Effector CD8-positive, alpha-beta T cell (primary cell): ENCODE results near the gene MACROD1.

Experiments used
- DNase-seq: peaks from one replicate; lab custom pipeline; 2025; lab: John Stamatoyannopoulos, UW

MACROD1 gene

GRCh38 chr11:64131683-64132190, 34.2 kb downstream of the MACROD1 start:
- DNase-seq: no peak

GRCh38 chr11:64130618-64131017, 35.3 kb downstream of the MACROD1 start:
- no peak for DNase-seq

DNA sequence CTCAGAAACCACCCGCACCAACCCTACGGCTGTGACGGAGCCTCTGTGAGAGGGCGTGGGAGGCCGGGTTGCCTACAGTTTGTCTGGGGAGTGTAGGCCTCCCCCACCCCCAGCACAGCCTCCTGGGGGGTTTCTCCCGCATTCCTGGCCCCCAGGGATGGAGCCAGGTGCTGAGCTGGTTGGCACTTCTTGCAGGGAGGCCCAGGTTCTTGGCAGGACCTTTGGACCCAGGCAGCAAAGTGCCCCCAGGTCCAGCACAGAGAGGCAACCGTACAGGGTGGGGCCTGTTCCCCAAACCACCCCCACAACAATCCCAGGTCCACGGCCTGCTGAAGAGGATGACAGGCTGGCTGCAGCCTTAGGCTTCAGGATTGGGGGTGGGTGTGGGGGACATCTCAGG, 36.5 kb downstream of the MACROD1 start:
- DNase-seq: no peak

- no peak for DNase-seq
Observed at GRCh38 chr11:64128255-64129006, 37.5 kb downstream of the MACROD1 start.

DNA sequence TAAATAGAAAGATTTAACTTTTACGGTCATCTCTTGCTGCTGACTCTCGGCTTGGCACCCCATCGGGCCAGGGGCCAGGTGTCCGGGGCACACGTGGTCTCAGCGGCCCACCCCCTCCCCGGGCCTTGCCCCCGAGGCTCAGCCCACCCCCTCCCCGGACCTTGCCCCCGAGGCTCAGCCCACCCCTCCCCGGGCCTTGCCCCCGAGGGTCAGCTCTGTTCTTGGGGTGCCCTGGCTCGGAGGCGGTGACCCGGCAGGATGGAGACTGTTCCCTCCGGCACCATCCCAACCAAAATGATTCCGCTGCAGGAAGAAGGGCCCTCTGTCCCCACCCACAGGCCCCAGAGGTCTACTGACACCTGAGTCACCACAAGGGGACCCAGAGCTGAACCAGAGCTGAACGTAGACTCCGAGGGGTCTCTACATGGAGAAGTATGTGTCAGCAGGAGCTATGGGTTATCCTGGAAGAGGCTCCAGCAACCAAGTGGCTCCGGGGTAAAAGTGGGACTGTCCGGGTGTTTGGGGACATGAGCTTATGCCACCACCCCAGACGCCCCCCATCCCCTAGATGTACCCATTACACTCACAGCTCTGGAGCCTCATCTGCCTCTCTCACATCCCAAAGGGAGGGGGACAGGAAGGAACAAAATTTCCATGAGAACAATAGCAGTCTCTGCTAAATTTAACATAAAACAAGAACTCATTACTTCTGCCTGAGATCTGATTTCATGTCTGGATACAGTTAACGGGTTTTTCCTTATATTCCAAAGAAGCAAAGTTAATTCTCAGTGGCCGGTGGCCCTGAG, 38.4 kb downstream of the MACROD1 start:
- no peak for DNase-seq

DNA sequence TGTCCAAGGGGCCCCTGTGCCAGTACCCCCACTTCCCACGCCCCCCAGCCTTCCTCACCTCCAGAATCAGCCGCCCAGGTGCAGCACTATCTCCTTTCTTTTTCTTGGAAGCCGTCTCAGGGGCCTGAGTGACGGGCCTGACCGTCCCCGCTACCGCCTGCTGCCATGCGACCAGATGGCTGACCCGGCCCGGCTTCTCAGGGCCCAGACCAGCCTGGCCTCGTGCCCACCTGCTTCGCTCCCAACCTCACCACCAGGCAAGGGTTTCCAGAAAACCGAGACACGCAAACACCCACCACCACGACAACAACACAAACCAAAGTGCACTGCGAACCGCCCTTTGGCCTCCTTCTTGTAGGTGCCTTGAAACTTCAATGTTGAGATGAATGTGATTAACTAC, 39.1 kb downstream of the MACROD1 start:
- no peak for DNase-seq

- no peak for DNase-seq
Observed at GRCh38 chr11:64126371-64126770, 39.5 kb downstream of the MACROD1 start.

- no peak for DNase-seq
Observed at GRCh38 chr11:64125676-64126075, 40.2 kb downstream of the MACROD1 start.

- no peak for DNase-seq
Observed at GRCh38 chr11:64124147-64124546, 41.8 kb downstream of the MACROD1 start.

GRCh38 chr11:64123679-64124078, 42.2 kb downstream of the MACROD1 start:
- DNase-seq: no peak

DNA sequence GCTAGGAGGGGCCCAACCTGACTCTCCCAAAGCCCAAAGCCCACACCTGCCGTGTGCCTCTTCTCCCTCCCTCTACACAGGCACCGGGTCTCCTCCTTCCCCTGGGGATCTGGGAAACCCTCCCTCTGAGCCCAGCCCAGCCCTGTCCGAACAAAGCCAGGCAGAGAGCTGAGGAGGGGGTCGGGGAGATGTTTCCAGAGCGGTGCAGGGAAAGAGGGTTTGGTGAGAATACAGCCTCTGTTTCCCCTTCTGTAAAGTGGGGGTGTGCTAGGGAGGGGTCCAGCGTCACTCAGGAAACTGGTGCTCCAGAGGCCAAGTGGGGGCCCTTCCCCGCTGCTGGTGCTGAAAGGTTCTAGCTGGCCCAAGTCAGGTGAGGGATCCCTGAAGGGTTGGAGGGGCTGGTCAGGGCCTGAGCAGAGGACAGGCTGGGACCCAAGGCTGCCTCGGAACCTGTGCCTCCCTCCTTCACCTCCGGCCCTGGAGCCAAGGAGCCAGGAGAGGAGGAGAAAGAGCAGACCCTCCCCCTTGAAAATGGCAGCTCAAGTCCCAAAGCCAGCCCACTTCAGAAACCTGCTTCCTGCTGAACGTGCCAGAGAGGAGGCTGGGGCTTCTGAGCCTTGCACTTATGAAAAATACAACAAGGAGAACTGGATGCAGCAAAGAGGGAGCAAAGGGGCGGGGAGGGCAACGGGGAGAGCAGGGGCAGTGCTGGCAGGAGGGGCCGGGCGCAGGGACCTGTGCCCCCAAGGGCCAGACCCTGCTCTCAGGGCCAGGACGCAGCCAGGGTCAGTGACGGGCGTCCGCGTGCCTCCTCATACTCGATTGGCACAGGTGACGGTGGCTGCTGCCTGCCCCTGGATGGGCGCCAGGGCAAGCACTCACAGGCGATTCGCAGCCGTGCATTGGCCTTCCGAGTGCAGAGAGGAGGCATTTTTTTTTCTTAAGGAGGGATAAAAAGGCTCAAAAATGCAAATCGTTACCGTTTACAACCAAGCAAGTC, 43.2 kb downstream of the MACROD1 start:
- no peak for DNase-seq

- DNase-seq: no peak
Observed at GRCh38 chr11:64121663-64122410, 44.1 kb downstream of the MACROD1 start.

DNA sequence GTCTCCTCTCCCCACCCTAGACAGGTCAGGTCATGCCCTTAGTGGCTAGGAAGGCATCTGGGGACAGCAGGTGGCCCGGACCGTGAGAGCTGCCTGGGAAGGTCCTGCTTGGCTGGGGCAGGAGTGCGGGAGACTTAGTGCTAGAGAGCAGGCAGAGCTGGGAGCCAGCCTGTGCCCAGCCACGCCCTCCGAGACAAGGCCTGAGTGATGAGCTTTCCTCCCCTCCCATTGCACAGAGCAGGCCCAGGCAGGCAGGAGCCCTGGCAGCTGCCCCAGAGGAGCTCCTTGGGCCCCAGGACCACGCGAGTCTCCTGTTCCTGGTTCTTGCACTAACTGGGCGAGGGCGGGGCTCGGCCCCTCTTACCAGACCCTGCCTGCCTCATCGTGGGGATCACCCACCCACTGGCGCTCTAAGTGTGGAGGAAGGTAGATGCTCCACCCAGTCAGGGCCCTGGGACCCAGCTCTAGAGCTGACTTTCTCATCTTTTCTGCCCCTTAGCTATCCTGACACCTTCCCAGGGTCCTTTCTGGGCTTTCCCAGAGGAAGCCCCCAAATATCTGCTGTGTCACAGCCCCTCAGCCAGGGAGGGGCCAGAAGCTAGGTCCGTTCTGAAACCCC, 44.9 kb downstream of the MACROD1 start:
- no peak for DNase-seq

DNA sequence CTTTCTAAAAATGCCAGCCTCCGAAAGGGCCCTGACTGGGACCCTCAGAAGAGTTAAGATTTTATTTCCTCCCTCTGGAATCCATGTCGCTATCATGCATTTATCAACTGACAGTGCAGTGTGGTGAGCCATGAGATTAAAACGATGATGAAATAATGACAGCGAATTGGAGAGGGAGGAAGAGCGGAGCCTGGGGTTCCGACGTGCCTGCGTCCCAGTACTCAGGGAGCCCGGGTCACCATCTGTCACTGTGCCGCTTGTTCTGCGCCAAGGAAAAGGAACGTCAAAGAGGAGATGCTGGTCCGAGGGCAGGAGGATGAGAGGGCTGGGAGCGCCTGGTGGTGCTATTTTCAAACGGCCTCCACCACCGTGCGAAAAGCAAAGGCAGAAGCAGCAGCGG, 46.2 kb downstream of the MACROD1 start:
- DNase-seq: no peak

GRCh38 chr11:64118876-64119665, 46.8 kb downstream of the MACROD1 start:
- no peak for DNase-seq

DNA sequence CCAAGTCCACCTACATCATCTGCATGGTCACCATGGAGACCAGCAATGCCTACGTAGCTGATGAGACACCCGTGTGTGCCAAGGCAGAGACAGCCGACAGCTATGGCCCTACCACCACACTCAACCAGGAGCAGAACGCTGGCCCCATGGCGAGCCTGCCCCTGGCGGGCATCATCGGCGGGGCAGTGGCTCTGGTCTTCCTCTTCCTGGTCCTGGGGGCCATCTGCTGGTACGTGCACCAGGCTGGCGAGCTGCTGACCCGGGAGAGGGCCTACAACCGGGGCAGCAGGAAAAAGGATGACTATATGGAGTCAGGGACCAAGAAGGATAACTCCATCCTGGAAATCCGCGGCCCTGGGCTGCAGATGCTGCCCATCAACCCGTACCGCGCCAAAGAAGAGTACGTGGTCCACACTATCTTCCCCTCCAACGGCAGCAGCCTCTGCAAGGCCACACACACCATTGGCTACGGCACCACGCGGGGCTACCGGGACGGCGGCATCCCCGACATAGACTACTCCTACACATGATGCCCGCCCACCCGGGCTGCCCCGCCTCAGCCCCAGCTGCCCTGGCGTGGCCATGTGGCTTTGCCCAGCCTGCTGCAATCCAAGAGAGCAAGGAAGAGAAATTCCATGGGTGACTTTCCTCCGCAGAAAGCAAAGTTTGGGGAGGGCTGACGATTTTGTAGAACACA, 48.0 kb downstream of the MACROD1 start:
- no peak for DNase-seq

GRCh38 chr11:64115531-64116522, 50.1 kb downstream of the MACROD1 start:
- DNase-seq: no peak

GRCh38 chr11:64114231-64114630, 51.7 kb downstream of the MACROD1 start:
- DNase-seq: no peak
